ENCODE results near the gene SNUPN. TPM values are rescaled to one million over a fixed set of nuclear protein-coding genes. Genes with fewer than 3 reads are reported as not detected.

The SNUPN gene
- total RNA-seq, 1 donor from 2014 or later = 15.5 TPM

GRCh38 chr15:75620058-75620820, 5.3 kb downstream of the SNUPN start:
- H3K4me1 Mint-ChIP-seq (ENCODE audit: low read depth, unreplicated experiment) = peaks cover 12% of the 10 kb centered on the region
- peaks cover under 1% of the 10 kb centered on the region for H3K9me3 Mint-ChIP-seq (ENCODE audit: unreplicated experiment)
- peaks cover 3% of the 10 kb centered on the region for H3K27me3 Mint-ChIP-seq (ENCODE audit: unreplicated experiment)
- peak overlapping the region; percentile 79 for H3K27ac Mint-ChIP-seq (ENCODE audit: unreplicated experiment)
- TF ChIP-seq CTCF (IDR thresholded peaks at IDR 0.05; ENCODE audit: partially characterized antibody, unreplicated experiment) = no peak
- peaks cover 6% of the 10 kb centered on the region for H3K36me3 Mint-ChIP-seq (ENCODE audit: unreplicated experiment)
- no peak for DNase-seq
- peak overlapping the region; percentile 57 for H3K4me3 Mint-ChIP-seq (ENCODE audit: unreplicated experiment)

GRCh38 chr15:75616766-75617165, 8.8 kb downstream of the SNUPN start:
- H3K27ac Mint-ChIP-seq (ENCODE audit: unreplicated experiment) = no peak overlapping the region

GRCh38 chr15:75606711-75607699, 18.5 kb downstream of the SNUPN start:
- no peak for TF ChIP-seq CTCF (IDR thresholded peaks at IDR 0.05; ENCODE audit: partially characterized antibody, unreplicated experiment)
- H3K27ac Mint-ChIP-seq (ENCODE audit: unreplicated experiment) = no peak overlapping the region
- H3K36me3 Mint-ChIP-seq (ENCODE audit: unreplicated experiment) = no peaks in the 10 kb centered on the region
- DNase-seq = no peak
- no peak overlapping the region for H3K4me3 Mint-ChIP-seq (ENCODE audit: unreplicated experiment)
- H3K27me3 Mint-ChIP-seq (ENCODE audit: unreplicated experiment) = peaks cover 1% of the 10 kb centered on the region
- H3K9me3 Mint-ChIP-seq (ENCODE audit: unreplicated experiment) = peaks cover 2% of the 10 kb centered on the region
- H3K4me1 Mint-ChIP-seq (ENCODE audit: low read depth, unreplicated experiment) = no peaks in the 10 kb centered on the region

More at GRCh38 chr15:75616766-75617165, 8.8 kb downstream of the SNUPN start:
- peaks cover 6% of the 10 kb centered on the region for H3K27me3 Mint-ChIP-seq (ENCODE audit: unreplicated experiment)
- H3K4me1 Mint-ChIP-seq (ENCODE audit: low read depth, unreplicated experiment) = peaks cover 12% of the 10 kb centered on the region
- H3K36me3 Mint-ChIP-seq (ENCODE audit: unreplicated experiment) = peaks cover 6% of the 10 kb centered on the region
- H3K9me3 Mint-ChIP-seq (ENCODE audit: unreplicated experiment) = peaks cover 2% of the 10 kb centered on the region
- no peak for TF ChIP-seq CTCF (IDR thresholded peaks at IDR 0.05; ENCODE audit: partially characterized antibody, unreplicated experiment)
- H3K4me3 Mint-ChIP-seq (ENCODE audit: unreplicated experiment) = no peak overlapping the region
- no peak for DNase-seq

GRCh38 chr15:75606026-75606425, 19.5 kb downstream of the SNUPN start:
- no peak for DNase-seq
- TF ChIP-seq CTCF (IDR thresholded peaks at IDR 0.05; ENCODE audit: partially characterized antibody, unreplicated experiment) = no peak
- Mint-ChIP-seq H3K27me3 (ENCODE audit: unreplicated experiment) (peaks cover 1% of the 10 kb centered on the region), H3K9me3 (ENCODE audit: unreplicated experiment) (peaks cover 2% of the 10 kb centered on the region), H3K4me3 (ENCODE audit: unreplicated experiment) (no peak overlapping the region), H3K36me3 (ENCODE audit: unreplicated experiment) (no peaks in the 10 kb centered on the region), H3K27ac (ENCODE audit: unreplicated experiment) (no peak overlapping the region), H3K4me1 (ENCODE audit: low read depth, unreplicated experiment) (no peaks in the 10 kb centered on the region)
